Mesenteric fat pad (tissue), 1 donor: ENCODE measurements around the gene ASCC1. TPM values are rescaled to one million over a fixed set of nuclear protein-coding genes. Genes with fewer than 3 reads are reported as not detected.

ENCODE experiments used
- DNase-seq: peaks from one replicate; pipeline ENCODE4 v3.0.0-alpha.2; 2020; ENCODE audit warnings: low spot score
- total RNA-seq: library from RNA; stranded (reverse); fragmentation: NEBNext Ultra II Directional; extraction: Animal tissue kit (Norgen Biotek cat#: 25700); gene quantifications from one replicate; pipeline ENCODE4 v1.2.1, GENCODE V29; 2021
- donor health status: DM: yes; HTN: yes; CAD: no.

Gene ASCC1
- total RNA-seq, 1 donor from 2014 or later: 29.2 TPM

GRCh38 chr10:72086466-72087391 is 129.3 kb downstream of the ASCC1 start:
- no peak for DNase-seq

- no peak for DNase-seq
Measured at GRCh38 chr10:72085864-72086465, 130.1 kb downstream of the ASCC1 start.

- no peak for DNase-seq
Measured at GRCh38 chr10:72085166-72085565, 130.9 kb downstream of the ASCC1 start.

DNA sequence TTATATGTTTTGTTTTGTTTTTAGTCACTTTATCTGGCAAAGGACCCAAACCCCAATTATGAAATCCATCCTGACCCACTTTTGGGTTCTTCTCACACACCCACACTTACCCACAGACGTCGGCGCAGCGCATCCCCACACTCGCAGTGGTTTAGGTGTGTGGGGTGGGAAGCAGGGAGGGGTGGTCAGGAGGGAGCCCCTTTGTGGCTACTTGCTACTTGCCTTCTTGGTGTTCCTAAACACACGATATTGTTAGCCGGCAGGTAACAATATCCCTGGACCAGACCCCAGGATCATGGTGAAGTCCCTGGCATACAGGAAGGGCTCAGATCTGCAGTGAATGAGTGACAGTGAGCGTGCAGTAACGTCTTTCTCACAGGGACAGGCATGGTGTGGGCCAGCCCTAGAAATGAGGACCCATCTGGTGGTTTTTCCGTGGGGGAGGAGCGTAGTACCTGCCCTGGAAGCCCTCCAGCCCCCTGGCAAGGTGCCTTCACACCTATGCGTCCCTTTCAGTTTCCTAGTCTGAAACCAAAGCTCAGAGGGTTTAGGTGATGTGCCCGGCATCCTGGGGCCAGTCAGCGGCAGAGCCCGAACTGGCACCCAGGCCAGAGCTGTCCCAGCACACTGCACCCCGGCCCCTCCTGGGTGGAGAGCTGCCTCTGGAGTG is 132.2 kb downstream of the ASCC1 start:
- DNase-seq: no peak

DNA sequence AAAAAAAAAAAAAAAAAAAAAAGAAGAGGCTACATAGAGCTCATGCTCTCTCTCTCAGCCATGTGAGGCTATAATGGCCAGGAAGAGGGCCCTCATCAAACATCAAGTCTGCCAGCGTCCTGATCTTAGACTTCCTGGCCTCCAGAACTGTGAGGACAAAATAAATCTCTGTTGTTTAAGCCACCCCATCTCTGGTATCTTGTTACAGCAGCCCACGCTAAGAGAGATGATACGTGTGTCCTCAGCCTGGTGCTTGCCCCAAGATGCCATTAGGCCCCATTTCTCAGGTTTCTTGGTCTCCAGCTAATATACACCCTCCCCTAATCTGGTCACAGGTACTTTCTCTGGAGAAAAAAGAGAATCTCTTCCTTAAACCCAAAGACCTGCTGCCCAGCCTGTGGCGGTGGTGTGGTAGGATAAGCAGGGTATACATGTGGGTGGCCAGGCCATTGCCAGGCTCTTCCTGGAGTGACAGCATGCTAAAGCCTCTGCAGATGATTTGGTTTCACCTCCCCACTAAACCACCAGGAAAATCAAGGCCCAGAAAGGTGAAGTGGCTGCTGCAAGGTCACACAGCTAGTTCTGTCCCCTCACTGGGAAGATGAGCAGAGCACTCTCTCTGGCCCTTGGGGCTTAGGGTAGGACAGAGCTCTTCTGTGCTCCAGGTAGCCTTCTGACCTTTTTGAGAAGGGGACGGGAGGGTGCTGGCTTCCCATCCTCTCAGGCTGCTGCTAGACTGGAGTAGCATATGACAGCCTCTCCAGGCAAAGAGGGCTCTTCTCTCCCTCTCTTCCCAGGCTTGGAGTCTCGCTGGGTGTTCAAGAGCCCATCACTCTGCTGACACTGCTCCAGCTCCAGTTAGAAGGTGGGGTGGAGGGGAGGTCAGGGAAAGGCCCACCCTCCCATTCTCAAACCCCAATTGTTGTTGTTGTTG is 133.0 kb downstream of the ASCC1 start:
- DNase-seq: no peak

DNA sequence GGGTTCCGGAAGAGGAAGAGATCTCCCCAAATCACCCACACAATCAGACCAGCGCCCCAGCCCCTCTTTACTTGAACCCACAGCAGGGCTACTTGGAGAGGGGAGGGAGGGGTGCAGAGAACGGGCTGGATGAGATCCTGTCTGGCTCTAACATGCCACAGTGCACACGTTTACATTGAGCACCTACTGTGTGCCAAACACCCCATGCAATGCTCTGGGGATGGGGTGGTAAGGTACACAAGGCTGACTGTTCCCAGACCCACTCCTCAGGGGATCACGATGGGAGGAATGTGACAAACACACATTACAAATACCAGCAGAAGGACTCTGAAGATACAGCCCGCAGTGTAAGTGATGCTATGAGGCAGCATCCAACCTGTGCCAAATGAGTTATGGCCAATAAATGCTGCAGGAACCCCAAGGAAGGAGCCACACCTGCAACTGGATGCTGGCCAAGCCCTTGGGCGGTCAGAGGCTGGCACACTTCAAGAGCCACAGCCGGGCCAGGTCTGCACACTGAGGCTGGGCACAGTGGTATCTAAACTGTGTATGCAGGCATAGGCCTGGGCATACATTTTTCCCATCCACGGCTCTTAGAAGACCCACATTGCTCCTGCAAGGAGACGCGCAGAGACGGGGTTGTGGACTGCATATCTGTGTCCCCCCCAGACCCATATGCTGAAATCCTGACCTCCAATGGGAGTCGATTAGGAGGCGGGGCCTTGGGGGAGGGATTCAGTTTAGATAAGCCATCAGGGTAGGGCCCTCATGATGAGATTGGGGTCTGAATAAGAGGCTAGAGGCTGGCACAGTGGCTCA is 134.1 kb downstream of the ASCC1 start:
- no peak for DNase-seq

DNA sequence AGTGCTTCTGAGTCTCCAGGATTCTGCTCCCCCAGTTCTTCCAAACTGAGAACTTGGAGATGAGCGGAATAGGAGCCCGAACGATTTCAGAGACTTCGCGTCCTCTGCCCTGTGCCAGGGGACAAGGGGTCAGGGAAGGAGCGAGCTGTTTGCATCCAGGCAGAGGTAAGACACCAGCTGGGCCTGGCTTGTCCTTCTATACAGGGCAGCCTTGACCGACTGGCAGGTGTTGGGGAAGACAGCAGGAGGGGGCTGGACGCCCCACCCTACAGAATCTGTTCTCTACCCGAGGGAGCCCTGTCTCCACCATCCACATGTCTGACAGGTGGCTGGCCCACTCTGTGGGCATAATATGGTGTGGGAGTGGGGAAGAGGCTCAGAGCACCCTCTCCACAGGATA is 134.9 kb downstream of the ASCC1 start:
- DNase-seq: no peak

- no peak for DNase-seq
Measured at GRCh38 chr10:72080042-72080975, 135.8 kb downstream of the ASCC1 start.

- DNase-seq: peak; percentile 72
Measured at GRCh38 chr10:72079356-72079755, 136.7 kb downstream of the ASCC1 start.

DNA sequence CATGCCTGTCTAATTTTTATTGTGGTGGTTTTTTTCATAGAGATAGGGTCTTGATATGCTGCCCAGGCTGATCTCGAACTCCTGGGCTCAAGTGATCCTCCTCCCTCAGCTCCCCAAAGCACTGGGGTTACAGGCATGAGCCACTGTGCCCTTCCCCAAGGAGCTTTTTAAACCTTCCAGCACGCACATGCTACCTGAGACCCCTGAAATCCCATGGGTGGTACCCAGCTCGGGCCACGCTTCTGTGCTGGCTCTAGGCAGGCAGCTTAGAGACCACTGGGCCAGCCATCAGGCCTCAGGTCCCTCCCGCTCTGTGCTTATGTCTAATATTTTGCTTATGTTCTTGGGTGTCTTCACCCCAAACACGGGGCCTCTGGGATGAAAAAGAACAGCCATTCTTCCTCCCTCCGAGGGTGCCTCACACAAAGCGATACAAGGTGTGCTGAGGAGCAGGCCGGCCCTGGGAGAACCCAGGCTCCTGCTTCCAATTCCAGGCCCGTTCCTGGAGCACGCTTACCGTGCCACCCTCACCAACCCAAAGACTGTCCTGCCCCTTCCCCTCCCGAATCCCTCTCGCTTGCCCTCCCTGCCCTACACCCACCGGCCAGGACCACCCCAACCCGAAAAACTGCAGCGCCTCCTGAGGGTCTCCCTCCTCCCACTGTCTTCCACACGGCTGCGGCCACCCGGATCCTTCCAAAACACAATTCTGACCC is 138.6 kb downstream of the ASCC1 start:
- DNase-seq: no peak

- no peak for DNase-seq
Measured at GRCh38 chr10:72076756-72077155, 139.3 kb downstream of the ASCC1 start.

DNA sequence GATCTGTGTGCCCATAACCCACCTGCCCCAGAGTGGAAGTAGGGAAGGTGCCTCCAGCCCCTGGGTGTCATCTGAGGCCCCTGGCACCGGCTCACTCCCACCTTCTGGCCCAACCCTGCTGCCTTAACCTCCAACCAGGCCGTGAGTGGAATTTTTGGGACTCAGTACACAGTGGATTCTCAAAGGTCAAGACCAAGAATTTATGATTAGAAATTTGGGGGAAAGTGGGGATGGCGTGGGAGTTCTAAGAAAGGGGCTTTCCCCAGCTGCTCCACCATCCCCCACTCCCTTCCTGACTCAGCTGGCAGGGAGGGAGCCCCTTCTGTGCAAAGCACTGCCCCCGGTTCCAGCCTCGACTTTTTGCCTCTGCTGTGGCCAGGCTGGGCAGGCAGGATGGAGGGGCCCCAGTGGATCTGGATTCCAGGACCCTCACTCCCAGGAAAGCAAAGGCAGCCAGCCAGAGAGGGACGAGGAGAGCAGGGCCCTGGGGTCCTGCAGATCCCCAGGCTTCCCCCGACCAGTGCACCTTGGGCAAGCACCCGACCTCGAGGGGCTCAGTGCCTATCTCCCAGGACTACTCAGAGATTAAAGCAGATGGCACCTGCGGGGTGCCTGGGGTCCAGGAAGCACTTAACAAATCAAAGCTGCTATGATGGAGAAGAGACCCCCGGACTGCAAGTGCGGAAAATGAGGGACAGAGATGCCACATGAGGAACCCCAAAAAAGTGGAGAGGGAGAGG is 140.5 kb downstream of the ASCC1 start:
- no peak for DNase-seq

DNA sequence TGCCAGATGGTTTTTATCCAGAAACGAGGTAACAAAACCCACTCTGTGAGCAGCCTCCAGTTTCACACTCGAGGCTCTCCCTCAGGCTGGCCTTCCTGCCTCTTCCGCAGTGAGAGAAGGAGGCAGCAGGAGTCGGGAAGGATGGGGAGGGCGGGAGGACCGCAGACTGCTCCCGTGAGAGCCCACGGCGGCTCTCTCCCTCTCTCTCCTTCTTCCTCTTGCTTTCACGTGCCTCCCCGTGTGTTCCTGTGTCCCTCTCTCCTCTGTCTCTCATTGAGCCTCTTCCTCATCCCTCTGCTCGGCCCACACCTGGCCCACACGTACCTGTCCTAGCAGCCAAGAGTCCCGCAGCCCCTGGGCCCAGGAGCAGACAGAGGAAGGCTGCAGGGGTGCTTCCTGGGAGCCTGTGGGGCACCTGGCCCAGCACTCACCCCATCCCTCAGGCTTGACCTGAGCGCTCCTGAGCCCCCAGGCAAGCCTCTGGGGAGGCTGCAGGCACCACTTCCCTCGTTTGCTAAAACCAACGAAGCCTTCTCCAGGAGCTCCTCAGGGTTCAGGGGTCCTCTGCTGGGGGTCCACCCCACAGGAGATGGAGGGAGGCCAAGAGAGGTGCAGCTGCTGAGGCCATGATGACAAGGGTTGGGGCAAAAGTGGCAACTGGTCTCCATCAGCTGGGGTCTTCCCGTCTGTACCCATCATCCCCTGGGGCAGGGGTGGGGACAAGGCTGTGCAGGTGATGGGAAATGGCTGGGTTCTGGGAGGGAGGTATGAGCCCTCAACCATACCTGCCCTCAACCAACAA is 141.3 kb downstream of the ASCC1 start:
- DNase-seq: no peak

GRCh38 chr10:72073708-72074573 is 142.1 kb downstream of the ASCC1 start:
- DNase-seq: no peak

GRCh38 chr10:72072639-72073038 is 143.4 kb downstream of the ASCC1 start:
- DNase-seq: no peak

DNA sequence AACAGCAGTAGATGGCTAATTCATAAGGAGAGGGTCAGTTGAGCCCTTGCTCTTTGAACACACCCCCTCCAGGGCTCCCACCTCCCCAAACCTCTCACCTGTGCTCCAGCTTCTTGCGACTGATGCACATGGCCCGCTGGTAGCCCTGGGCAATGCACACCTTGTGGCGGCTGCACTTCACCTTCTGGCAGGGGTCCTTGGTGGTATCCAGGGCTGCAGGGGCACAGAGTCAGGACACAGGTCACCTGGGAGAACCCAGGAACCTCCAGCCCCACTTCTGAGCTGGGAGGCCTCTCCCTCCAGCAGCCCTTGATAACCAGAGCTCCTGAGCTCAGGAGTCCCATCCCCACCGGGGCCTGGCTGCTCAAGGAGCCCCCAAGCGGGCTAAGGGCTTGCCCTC is 144.0 kb downstream of the ASCC1 start:
- DNase-seq: no peak
